PC-3 (cell line): ENCODE results near the gene CTNNA2. TPM values are rescaled to one million over a fixed set of nuclear protein-coding genes. Genes with fewer than 3 reads are reported as not detected.

Source experiments
- ATAC-seq: fragments of 200-7000 bp; cut with Tn5 transposase; 2 replicates; pipeline ENCODE4 v1.9.1; 2020; ENCODE audit warnings: mild to moderate bottlenecking, moderate library complexity
- BruUV-seq: library from RNA; stranded (reverse); fragments of 400-500 nt; replicated peaks from 2 replicates; lab custom pipeline; 2021; lab: Mats Ljungman, UMichigan
- CTCF ChIA-PET: fragments of 300-600 bp; sonication (Branson Sonifier 250); formaldehyde crosslinking; loops from one replicate; lab custom pipeline; 2022; ENCODE audit warnings: antibody characterized with exemption; lab: Charles Lee
- POLR2A ChIA-PET: fragments of 300-600 bp; sonication (Branson Sonifier 250); formaldehyde crosslinking; loops from one replicate; lab custom pipeline; 2022; ENCODE audit warnings: antibody characterized with exemption; ENCODE audit not compliant: unreplicated experiment; lab: Charles Lee
- DNase-seq: peaks from one replicate; pipeline ENCODE4 v3.0.0-alpha.2; 2015
- H2AFZ ChIP-seq: fragments of 300-600 bp; sonication (generic); 2 replicates; pipeline ENCODE4 v1.6.0; 2016; ENCODE audit warnings: antibody characterized with exemption, low read length
- H3F3A ChIP-seq: fragments of 300-600 bp; sonication (generic); one replicate; pipeline ENCODE4 v1.6.0; 2017; ENCODE audit warnings: antibody characterized with exemption, low read length, control low read depth, mild to moderate bottlenecking; ENCODE audit not compliant: unreplicated experiment
- H3K27ac ChIP-seq: fragments of 300-600 bp; sonication (generic); 2 replicates; pipeline ENCODE4 v1.5.1; 2016; ENCODE audit warnings: mild to moderate bottlenecking, low read length
- H3K27me3 ChIP-seq: fragments of 300-600 bp; sonication (generic); 2 replicates; pipeline ENCODE4 v1.6.1; 2016; ENCODE audit warnings: low read length, mixed read lengths
- H3K36me3 ChIP-seq: fragments of 300-600 bp; sonication (generic); 2 replicates; pipeline ENCODE4 v1.6.1; 2016; ENCODE audit warnings: low read depth, mixed run types, low read length, mixed read lengths
- H3K4me1 ChIP-seq: fragments of 300-600 bp; sonication (generic); 2 replicates; pipeline ENCODE4 v1.5.1; 2016; ENCODE audit warnings: low read length; ENCODE audit not compliant: insufficient read depth
- H3K4me2 ChIP-seq: fragments of 300-600 bp; sonication (generic); 2 replicates; pipeline ENCODE4 v1.6.0; 2016; ENCODE audit warnings: low read length
- H3K4me3 ChIP-seq: fragments of 300-600 bp; sonication (generic); 2 replicates; pipeline ENCODE4 v1.5.1; 2016; ENCODE audit warnings: mild to moderate bottlenecking, low read length, mixed read lengths
- H3K79me2 ChIP-seq: fragments of 300-600 bp; sonication (generic); 2 replicates; pipeline ENCODE4 v1.6.1; 2017; ENCODE audit warnings: low read length, mixed read lengths
- H3K9ac ChIP-seq: fragments of 300-600 bp; sonication (generic); 2 replicates; pipeline ENCODE4 v1.6.0; 2016; ENCODE audit warnings: mild to moderate bottlenecking, low read length
- H3K9me2 ChIP-seq: fragments of 300-600 bp; sonication (generic); replicated peaks from 2 replicates; pipeline ENCODE4 v1.6.1; 2016; ENCODE audit warnings: mixed run types, low read length, mixed read lengths
- H3K9me3 ChIP-seq: fragments of 300-600 bp; sonication (generic); 2 replicates; pipeline ENCODE4 v1.6.1; 2016; ENCODE audit warnings: low read length, mixed read lengths
- H4K20me1 ChIP-seq: fragments of 300-600 bp; sonication (generic); 2 replicates; pipeline ENCODE4 v1.6.1; 2016; ENCODE audit warnings: low read length, mixed read lengths
- CTCF ChIP-seq: fragments of 300-600 bp; sonication (generic); conservative IDR thresholded peaks from 2 replicates; pipeline ENCODE4 v1.5.1; 2017; ENCODE audit warnings: antibody characterized with exemption, low read depth, mild to moderate bottlenecking, low read length
- EZH2 ChIP-seq: fragments of 300-600 bp; sonication (generic); IDR thresholded peaks from one replicate; pipeline ENCODE4 v1.6.1; 2017; ENCODE audit warnings: antibody characterized with exemption, mild to moderate bottlenecking, low read length; ENCODE audit not compliant: unreplicated experiment
- EZH2phosphoT487 ChIP-seq: fragments of 300-600 bp; sonication (generic); IDR thresholded peaks from 2 replicates; pipeline ENCODE4 v1.6.1; 2018; ENCODE audit warnings: mild to moderate bottlenecking, antibody characterized with exemption, low read length, borderline replicate concordance
- intact Hi-C: fragments of 100-400 bp; cut with micrococcal nuclease; formaldehyde crosslinking; loops from 2 replicates; pipeline ENCODE4 v1.9.0; 2023
- total RNA-seq: library from RNA; depleted of rRNA; stranded (reverse); fragments of >200 nt; gene quantifications from 2 replicates; pipeline ENCODE4 v1.2.3, GENCODE V29; 2014

The CTNNA2 gene
- total RNA-seq, 1 experiment from 2014 or later: not detected

GRCh38 chr2:79799729-79800128 lies 286.9 kb downstream of the CTNNA2 start:
- intact Hi-C loops: no loop called here
- Histone ChIP-seq H2AFZ (no peak overlapping the region), H3K9ac (no peak overlapping the region), H3K9me2 (no peaks in the 10 kb centered on the region), H3K4me2 (no peak overlapping the region), H3K4me1 (no peaks in the 10 kb centered on the region), H3K27ac (no peak overlapping the region), H3K79me2 (no peaks in the 10 kb centered on the region), H4K20me1 (no peaks in the 10 kb centered on the region), H3K27me3 (no peaks in the 10 kb centered on the region), H3K9me3 (peaks cover 11% of the 10 kb centered on the region), H3F3A (no peaks in the 10 kb centered on the region), H3K4me3 (no peak overlapping the region), H3K36me3 (no peaks in the 10 kb centered on the region)
- CTCF ChIA-PET: no interaction called here
- POLR2A ChIA-PET: no interaction called here
- ATAC-seq (no peak), DNase-seq (no peak)
- BruUV-seq: no TSS peak
- TF ChIP-seq CTCF (no peak), EZH2phosphoT487 (no peak), EZH2 (no peak)

DNA sequence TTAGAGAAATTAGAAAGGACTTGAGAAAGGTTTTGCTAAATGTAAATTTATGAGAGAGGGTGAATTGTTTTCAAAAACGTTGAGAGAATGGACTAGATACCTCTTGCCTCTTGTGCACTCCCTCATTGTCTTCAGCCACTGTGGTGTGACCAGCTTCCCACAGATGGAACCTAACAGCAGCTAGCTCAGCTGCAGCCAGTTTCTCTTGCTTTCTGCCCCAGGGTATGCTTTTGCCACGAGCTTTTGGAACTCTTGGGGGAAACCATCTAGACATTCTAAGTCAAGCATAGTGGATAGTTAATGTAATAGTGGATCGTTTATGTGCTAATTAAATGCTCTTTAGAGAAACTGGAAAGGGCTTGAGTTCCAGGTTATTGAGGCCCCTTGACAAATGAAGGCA lies 288.2 kb downstream of the CTNNA2 start:
- DNase-seq (no peak), ATAC-seq (no peak)
- BruUV-seq: no TSS peak
- Histone ChIP-seq H3K9me2 (no peaks in the 10 kb centered on the region), H3K27me3 (no peaks in the 10 kb centered on the region), H3K9ac (no peak overlapping the region), H3F3A (no peaks in the 10 kb centered on the region), H3K36me3 (no peaks in the 10 kb centered on the region), H4K20me1 (no peaks in the 10 kb centered on the region), H3K4me2 (no peak overlapping the region), H2AFZ (no peak overlapping the region), H3K9me3 (peaks cover 5% of the 10 kb centered on the region; the same call in 1 of the 2 replicates), H3K4me3 (no peak overlapping the region), H3K4me1 (no peaks in the 10 kb centered on the region), H3K79me2 (no peaks in the 10 kb centered on the region), H3K27ac (no peak overlapping the region)
- no peak for TF ChIP-seq CTCF
- CTCF ChIA-PET: no interaction called here
- POLR2A ChIA-PET: no interaction called here
- intact Hi-C loops: no loop called here

DNA sequence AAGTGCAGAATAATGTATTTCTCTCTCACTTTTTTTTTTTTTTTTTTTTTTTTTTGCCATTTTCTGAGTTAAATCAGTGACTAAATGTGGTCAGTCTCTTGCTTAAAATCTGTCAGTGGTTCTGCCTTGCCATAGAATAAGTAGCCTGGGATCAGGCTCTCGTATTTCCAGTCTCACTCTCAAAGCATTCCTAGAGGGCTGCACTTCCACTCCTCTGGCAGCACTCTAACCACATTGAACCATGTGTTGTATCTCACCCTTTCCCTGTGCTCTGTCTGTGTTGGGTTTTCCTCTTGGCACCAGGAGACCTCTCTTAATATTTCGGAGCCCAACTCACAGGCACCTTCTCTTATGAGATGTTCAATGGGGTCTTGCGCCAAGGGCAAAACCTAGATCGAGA lies 304.4 kb downstream of the CTNNA2 start:
- no peaks in the 10 kb centered on the region for H4K20me1 ChIP-seq
- no TSS peak for BruUV-seq
- H3K27ac ChIP-seq: no peak overlapping the region
- no peak overlapping the region for H3K9ac ChIP-seq
- no peaks in the 10 kb centered on the region for H3K79me2 ChIP-seq
- H3K4me1 ChIP-seq: no peaks in the 10 kb centered on the region
- no peaks in the 10 kb centered on the region for H3F3A ChIP-seq
- DNase-seq: no peak
- ChIA-PET POLR2A (no interaction called here), CTCF (no interaction called here)
- intact Hi-C loops: no loop called here
- ATAC-seq: no peak
- no peaks in the 10 kb centered on the region for H3K9me2 ChIP-seq
- no peaks in the 10 kb centered on the region for H3K27me3 ChIP-seq
- H3K9me3 ChIP-seq: 0 out of 2 replicates have a peak, but pooled peaks cover 3% of the 10 kb centered on the region
- no peak overlapping the region for H3K4me3 ChIP-seq
- no peak overlapping the region for H3K4me2 ChIP-seq
- no peaks in the 10 kb centered on the region for H3K36me3 ChIP-seq
- no peak for TF ChIP-seq EZH2phosphoT487
- no peak for TF ChIP-seq CTCF
- TF ChIP-seq EZH2: no peak
- H2AFZ ChIP-seq: no peak overlapping the region
